ENCODE data around the gene CRHR2.

DNA sequence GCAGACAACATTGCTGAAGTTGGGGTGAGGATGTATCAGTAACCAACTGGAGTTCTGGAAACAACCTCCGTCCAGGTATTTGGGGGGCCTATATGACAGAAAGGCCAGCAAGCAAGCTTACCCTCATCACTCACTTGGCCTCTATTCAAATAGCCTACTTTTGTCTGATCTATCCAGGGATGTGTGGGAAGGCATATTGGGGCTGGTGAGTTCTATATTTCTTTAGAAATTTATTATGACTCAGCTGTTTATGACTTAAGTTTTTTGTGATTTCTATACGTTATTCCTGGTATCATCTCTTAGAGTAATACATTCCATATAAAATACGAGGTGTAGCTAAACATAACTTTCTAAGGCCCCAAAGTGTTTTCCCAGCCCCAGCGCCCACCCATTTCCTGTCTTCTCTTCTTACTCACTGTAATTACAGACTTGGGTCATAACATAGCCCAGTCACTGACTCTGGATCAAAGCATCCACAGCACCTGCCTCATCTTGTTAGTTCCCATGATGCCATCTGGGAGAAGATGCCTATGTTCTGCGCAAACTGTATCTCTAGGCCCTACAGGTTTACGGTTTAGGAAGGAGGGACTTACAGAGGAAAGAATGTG lies 69.5 kb downstream of the CRHR2 start:
- TF ChIP-seq RCOR1 (IDR thresholded peaks at IDR 0.05; ENCODE audit: insufficient replicate concordance, low read length) (peak; percentile 86), RAD21 (IDR thresholded peaks at IDR 0.05; ENCODE audit: low read length) (no peak), SMC3 (IDR thresholded peaks at IDR 0.05; ENCODE audit: low read depth, low read length) (no peak)
- TF ChIP-seq, protein P1, sequence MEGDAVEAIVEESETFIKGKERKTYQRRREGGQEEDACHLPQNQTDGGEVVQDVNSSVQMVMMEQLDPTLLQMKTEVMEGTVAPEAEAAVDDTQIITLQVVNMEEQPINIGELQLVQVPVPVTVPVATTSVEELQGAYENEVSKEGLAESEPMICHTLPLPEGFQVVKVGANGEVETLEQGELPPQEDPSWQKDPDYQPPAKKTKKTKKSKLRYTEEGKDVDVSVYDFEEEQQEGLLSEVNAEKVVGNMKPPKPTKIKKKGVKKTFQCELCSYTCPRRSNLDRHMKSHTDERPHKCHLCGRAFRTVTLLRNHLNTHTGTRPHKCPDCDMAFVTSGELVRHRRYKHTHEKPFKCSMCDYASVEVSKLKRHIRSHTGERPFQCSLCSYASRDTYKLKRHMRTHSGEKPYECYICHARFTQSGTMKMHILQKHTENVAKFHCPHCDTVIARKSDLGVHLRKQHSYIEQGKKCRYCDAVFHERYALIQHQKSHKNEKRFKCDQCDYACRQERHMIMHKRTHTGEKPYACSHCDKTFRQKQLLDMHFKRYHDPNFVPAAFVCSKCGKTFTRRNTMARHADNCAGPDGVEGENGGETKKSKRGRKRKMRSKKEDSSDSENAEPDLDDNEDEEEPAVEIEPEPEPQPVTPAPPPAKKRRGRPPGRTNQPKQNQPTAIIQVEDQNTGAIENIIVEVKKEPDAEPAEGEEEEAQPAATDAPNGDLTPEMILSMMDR (conservative IDR thresholded peaks at IDR 0.05; ENCODE audit: low read depth, low read length) = no peak
